Islet of Langerhans (tissue), 1 donor: ENCODE measurements around the gene MTARC2.
"Not testable (repeated sequence)": the region's sequence is repeated elsewhere in the genome, so short reads cannot be mapped to it uniquely, and the experiment has no call there.

Source experiments
- FAIRE-seq: peaks from one replicate; lab custom pipeline; 2011; peaks lifted over from hg19 to GRCh38; lab: Jason Lieb, UNC

Gene MTARC2

DNA sequence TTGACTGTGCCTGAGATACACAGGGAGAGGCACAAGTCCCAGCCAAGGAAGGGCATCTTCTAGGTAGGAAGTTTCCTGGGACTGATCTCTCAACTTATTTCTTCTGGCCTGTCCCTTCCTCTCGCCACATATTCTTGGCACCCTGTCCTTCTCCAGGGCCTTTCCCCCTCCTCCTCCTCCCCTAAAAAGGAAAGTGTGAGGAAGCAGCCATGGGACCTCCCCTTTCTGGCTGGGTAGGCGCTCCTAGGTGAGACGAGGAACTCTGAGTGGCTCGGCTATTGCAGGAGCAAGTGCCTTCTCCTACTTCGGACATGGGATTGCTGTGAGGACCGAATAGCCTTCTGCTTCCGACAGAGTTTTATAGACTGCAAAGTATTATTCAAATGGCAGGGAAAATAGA, 15.5 kb upstream of the MTARC2 start:
- FAIRE-seq: no peak

- peak; percentile 75 for FAIRE-seq
Observed at GRCh38 chr1:220733086-220733601, 15.0 kb upstream of the MTARC2 start.

DNA sequence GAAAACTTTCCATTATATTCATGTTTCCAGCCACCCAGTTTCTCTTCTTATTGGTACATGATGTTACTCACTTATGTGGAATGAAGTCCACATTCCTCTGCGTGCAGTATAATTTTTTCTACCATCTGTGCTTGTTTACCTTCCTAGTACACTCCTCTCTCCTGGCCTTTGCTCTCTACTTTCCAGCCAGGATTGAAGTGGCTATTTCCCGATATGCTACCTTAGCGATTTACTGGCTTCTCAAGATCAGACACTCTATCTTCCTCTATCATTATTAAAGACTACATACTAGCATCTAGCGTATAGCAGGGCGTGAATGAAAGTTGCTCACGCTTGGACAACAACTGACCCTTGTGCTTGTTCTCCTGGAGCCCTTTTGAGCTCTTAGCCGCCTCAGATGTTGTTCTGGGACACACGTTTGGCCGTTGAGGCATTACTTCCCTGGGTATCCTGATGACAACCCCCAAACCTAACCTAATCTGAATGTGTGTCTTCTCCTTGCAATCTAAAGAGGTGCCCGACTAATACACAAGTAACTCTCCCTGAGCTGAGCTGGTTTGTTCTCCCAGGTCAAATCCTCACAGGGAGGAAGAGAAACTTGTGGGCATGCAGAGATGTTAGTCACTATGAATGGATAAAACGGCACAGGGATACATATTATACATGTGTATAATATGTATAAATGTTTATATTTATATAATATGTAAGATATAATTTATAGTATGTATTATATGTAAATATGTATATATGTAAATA, 13.4 kb upstream of the MTARC2 start:
- FAIRE-seq: no peak

DNA sequence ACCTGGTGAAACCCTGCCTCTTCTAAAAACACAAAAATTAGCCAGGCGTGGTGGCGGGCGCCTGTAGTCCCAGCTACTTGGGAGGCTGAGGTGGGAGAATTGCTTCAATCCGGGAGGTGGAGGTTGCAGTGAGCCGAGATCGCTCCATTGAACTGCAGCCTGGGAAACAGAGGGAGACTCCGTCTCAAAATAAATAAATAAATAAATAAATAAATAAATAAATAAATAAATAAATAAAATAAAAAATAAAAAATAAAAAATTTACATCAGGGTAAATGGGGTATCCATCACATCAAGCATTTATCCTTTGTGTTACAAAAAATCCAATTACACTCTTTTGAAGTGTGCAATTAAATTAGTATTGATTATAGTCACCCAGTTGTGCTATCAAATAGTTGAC, 11.8 kb upstream of the MTARC2 start:
- FAIRE-seq: not testable (repeated sequence)

GRCh38 chr1:220741349-220741748, 6.8 kb upstream of the MTARC2 start:
- FAIRE-seq: no peak

DNA sequence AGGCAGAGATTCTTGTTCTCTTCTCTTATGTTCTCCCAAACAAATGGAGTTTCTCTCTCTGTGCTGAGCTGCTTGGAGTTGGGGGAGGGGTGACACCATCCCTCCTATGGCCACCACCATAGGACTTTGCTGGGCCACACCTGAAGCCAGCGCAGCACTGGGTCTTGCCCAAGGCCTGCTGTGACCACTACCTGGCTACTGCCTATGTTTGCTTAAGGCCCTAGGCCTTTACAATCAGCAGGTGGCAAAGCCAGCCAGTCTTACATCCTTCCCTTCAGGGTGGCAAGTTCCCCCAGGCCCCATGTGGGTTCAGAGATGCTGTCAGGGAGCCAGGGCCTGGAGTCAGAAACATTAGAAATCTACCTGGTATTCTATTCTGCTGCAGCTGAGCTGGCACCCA, 6.3 kb upstream of the MTARC2 start:
- FAIRE-seq: no peak

DNA sequence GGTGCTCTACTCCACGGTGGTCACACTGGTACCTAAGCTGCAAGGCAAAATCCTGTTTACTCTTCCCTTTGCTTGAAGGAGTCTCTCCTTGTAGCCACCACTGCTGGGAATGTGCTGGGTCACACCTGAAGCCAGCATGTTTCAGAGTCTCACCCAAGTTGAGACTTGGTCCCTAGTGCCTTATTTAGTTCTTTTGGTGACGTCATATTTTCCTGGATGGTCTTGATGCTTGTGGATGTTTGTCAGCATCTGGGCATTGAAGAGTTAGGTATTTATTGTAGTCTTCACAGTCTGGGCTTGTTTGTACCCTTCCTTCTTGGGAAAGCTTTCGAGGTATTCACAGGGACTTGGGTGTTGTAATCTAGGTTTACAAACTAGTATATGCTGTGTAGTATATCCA, 5.6 kb upstream of the MTARC2 start:
- FAIRE-seq: no peak

- no peak for FAIRE-seq
Observed at GRCh38 chr1:220746851-220747250, 1.3 kb upstream of the MTARC2 start.

GRCh38 chr1:220747437-220748088, 559 bp upstream of the MTARC2 start:
- FAIRE-seq: no peak

DNA sequence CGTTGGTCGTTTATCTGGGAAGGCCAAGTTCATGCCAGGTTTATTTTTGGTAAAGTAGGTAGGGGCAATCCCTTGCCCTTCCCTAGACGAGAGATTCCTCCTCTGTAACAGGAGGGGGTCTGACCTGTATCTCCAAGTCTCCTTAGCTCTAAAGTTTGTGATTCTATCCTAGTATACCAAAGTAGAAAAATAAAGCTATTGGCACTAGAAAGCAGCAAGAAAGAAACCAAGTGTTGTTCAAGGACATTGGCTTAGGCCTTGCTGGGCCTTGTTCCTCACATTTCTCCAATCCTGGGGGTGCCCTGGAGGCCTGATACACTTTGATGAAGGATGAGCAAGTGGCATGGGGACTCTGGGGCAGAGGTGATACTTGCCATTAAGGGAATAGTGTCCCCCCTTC, 814 bp downstream of the MTARC2 start:
- no peak for FAIRE-seq

DNA sequence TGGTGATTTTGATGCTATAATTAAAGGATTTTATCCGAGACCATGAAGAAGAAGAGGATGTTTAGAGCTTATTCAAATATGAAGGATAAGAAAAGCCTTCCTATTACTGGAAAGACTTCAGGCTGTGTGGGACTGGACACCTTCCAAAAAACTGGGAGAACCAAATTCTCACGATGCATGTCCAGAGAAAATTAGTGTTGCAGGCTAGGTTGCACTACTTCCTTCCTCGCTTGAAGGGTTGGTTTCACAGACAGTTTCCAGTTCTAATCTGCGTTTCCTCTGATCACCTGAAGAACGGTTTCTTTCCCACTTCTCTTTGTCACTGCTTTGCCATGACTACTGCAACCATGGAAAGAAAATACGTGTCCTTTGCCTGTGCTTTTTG, 2.0 kb downstream of the MTARC2 start:
- no peak for FAIRE-seq

- FAIRE-seq: no peak
Observed at GRCh38 chr1:220751111-220751510, 3.0 kb downstream of the MTARC2 start.

DNA sequence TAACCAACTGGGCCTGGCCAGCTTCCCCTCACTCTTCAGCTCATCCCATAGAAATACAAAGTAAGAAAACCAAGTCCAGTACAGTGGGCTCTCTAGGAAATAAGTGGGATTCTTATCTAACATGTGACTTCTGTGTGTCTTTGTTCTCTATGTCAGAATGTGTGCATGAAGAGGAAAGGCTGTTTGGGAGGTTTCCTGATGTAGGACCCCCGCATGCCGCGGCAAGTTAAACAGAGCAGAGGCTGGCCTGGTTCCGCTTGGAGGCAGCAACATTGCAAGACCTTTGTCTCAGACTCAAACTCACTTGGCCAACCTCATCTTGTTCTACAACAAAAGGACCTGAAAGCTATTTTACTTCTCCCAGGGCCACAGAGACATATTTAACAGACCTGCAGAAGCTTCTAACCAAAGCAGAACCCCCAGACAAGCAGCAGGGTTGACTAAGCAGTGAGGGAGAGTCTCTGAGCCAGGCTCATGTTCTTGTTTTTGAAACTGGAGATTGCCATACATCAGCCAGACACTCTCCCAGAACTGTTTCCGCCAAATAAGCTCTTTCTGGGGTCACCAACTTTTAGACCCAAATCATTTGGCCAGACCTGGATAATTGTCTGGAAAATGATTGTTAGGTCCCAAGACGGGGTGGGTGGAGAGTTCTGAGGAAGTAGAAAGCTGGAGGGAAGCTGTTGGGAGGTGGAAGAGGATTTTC, 6.2 kb downstream of the MTARC2 start:
- no peak for FAIRE-seq

GRCh38 chr1:220754918-220755295, 6.8 kb downstream of the MTARC2 start:
- no peak for FAIRE-seq

- no peak for FAIRE-seq
Observed at GRCh38 chr1:220755309-220755708, 7.2 kb downstream of the MTARC2 start.

DNA sequence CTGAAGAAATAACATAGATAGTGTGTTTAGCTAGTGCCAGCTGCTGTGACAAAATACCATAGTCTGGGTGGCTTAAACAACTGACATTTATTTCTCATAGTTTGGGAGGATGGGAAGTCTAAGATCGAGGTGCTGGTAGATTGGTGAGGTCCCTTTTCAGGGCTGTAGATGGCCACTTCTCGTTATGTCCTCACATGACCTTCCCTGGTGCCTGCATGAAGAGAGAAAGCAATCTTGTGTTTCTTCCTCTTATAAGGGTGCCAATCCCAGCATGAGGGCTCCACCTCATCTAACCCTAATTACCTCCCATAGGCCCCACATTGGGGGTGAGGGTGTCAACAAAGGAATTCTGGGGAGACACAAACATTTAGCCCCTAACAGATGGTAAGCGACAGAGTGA, 9.3 kb downstream of the MTARC2 start:
- no peak for FAIRE-seq

DNA sequence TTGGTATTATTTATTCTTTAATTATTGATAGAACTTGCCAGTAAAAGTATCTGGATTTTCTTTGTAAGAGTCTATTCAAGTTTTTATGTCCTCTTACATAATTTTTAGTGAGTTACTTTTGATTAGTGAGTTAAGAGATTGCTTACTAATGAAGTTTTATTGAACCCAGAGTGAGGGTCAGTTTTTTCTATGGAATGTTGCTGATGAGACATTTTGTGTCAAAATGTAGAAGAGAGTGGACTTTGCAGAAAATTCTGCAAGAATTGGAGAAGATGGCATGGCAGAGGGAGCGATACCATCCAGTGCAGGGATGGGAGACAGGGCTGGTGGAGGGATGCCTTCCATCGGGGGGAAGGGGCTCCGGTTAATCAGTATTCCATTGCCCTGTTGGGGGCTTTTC, 11.0 kb downstream of the MTARC2 start:
- no peak for FAIRE-seq

GRCh38 chr1:220761688-220762427, 13.7 kb downstream of the MTARC2 start:
- no peak for FAIRE-seq

- no peak for FAIRE-seq
Observed at GRCh38 chr1:220764757-220765156, 16.6 kb downstream of the MTARC2 start.

DNA sequence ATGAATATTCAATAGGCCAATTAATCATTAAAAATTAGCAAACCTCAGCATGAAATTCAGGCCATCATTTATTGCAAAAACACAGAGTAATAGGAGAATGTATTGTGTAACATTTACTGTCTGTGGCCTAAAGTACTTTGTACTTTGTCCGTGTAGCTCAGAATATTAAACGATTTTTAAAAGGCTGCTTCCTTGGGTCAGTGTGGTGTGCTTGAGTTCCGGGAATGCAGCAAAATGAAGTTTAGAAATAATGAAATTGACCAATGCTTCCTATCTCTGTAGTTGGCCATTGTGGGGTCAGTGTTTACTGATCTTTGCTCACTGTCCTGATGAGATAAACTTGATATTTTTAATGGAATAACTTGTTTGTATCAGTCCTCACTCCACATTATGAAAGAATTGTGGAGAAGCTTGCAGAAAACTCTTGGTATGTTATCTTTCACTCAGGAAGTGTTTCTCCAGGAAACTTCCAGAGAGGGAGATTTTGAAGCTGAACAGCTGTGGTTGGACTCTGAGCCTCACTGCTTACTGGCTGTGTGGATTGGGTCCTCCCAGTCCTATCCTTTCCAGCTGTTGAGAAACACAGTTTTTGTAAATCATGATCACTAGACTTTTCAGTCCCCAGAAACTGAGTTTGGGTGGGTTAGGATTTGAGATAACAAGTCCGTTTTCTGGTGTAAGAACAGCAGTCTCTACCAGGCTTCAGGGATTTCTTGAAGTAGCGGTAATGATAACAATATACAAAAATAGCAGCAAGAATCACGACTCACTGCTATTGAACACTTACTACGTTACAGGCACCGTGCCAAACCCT, 19.4 kb downstream of the MTARC2 start:
- FAIRE-seq: no peak

GRCh38 chr1:220768126-220768601, 20.0 kb downstream of the MTARC2 start:
- FAIRE-seq: no peak

GRCh38 chr1:220769205-220769604, 21.1 kb downstream of the MTARC2 start:
- no peak for FAIRE-seq
